NCI-H1436 treated with DMSO at 0.1 percent for 48 hours (cell line): Measurements from ENCODE around the gene RIN3.

Experiments used
- DNase-seq: peaks from one replicate; lab custom pipeline; 2025; lab: John Stamatoyannopoulos, UW

Gene RIN3

GRCh38 chr14:92511453-92512238 lies 1.9 kb upstream of the RIN3 start:
- DNase-seq = no peak

- no peak for DNase-seq
Observed at GRCh38 chr14:92512807-92513203, 776 bp upstream of the RIN3 start.

GRCh38 chr14:92513966-92514843 lies 624 bp downstream of the RIN3 start:
- DNase-seq = no peak

- no peak for DNase-seq
Observed at GRCh38 chr14:92514844-92515514, 1.4 kb downstream of the RIN3 start.

GRCh38 chr14:92515546-92516343 lies 2.2 kb downstream of the RIN3 start:
- no peak for DNase-seq

- no peak for DNase-seq
Observed at GRCh38 chr14:92516344-92516965, 2.9 kb downstream of the RIN3 start.

- DNase-seq = no peak
Observed at GRCh38 chr14:92516966-92517506, 3.5 kb downstream of the RIN3 start.

GRCh38 chr14:92517761-92518160 lies 4.2 kb downstream of the RIN3 start:
- no peak for DNase-seq

- no peak for DNase-seq
Observed at GRCh38 chr14:92519246-92520101, 5.9 kb downstream of the RIN3 start.

- no peak for DNase-seq
Observed at GRCh38 chr14:92520102-92521057, 6.8 kb downstream of the RIN3 start.

GRCh38 chr14:92521058-92521415 lies 7.5 kb downstream of the RIN3 start:
- no peak for DNase-seq

GRCh38 chr14:92523752-92524151 lies 10.2 kb downstream of the RIN3 start:
- no peak for DNase-seq

- DNase-seq = no peak
Observed at GRCh38 chr14:92524602-92525185, 11.1 kb downstream of the RIN3 start.

GRCh38 chr14:92525322-92526095 lies 11.9 kb downstream of the RIN3 start:
- DNase-seq = no peak

GRCh38 chr14:92527721-92528120 lies 14.1 kb downstream of the RIN3 start:
- DNase-seq = no peak

GRCh38 chr14:92528486-92529100 lies 15.0 kb downstream of the RIN3 start:
- DNase-seq = no peak

- DNase-seq = no peak
Observed at GRCh38 chr14:92529903-92530302, 16.3 kb downstream of the RIN3 start.
